Effector memory CD4-positive, alpha-beta T cell (primary cell): ENCODE measurements around the gene VSTM4.

Source experiments
- DNase-seq, 3 donors: peaks; one replicate each; pipeline ENCODE4 v3.0.0-alpha.2; 2020
- H3K27ac ChIP-seq: 2 replicates; pipeline ENCODE4 v1.7.0; 2013; ENCODE audit warnings: mild to moderate bottlenecking, low read length, moderate library complexity; ENCODE audit not compliant: insufficient read depth, poor library complexity, severe bottlenecking
- H3K27me3 ChIP-seq: replicated peaks from 2 replicates; pipeline ENCODE4 v1.7.0; 2013; ENCODE audit warnings: mild to moderate bottlenecking, low read length; ENCODE audit not compliant: insufficient read depth, control insufficient read depth, poor library complexity, severe bottlenecking
- H3K36me3 ChIP-seq: 2 replicates; pipeline ENCODE4 v1.7.0; 2013; ENCODE audit warnings: mild to moderate bottlenecking, low read length, moderate library complexity; ENCODE audit not compliant: control insufficient read depth, insufficient read depth
- H3K4me1 ChIP-seq: 2 replicates; pipeline ENCODE4 v1.7.0; 2013; ENCODE audit warnings: low read length, mild to moderate bottlenecking; ENCODE audit not compliant: control insufficient read depth, insufficient read depth, poor library complexity, severe bottlenecking
- H3K4me3 ChIP-seq: 2 replicates; pipeline ENCODE4 v1.7.0; 2013; ENCODE audit warnings: low read length, low read depth, mild to moderate bottlenecking; ENCODE audit not compliant: insufficient read depth, poor library complexity, severe bottlenecking
- H3K9me3 ChIP-seq: 2 replicates; pipeline ENCODE4 v1.7.0; 2013; ENCODE audit warnings: mild to moderate bottlenecking, low read length, moderate library complexity; ENCODE audit not compliant: control insufficient read depth

VSTM4 gene

DNA sequence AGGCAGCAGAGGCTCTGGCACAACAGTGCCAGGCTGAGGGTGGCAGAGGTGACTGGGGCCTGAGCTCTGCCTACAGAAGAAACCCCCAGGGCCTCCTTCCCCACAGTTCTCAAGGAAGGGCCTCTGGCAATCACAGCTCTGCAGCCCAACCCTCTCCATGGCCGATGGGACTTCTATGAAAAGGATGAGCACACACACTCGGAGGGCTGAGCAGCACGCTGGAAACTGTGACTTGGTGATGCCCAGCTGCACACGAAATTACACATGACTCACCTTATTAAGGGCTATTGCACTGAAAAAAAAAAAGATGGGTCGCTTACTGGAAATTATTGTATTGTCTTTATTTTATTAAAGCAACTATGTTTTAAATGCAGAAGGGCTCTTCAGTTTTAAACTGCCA is 132.7 kb downstream of the VSTM4 start:
- H3K4me3 ChIP-seq = no peak overlapping the region
- DNase-seq = no peak
- H3K27me3 ChIP-seq = no peaks in the 10 kb centered on the region
- H3K4me1 ChIP-seq = no peaks in the 10 kb centered on the region
- H3K27ac ChIP-seq = no peak overlapping the region
- H3K9me3 ChIP-seq = no peaks in the 10 kb centered on the region
- no peaks in the 10 kb centered on the region for H3K36me3 ChIP-seq

GRCh38 chr10:48981310-48981907 is 133.9 kb downstream of the VSTM4 start:
- Histone ChIP-seq H3K36me3 (no peaks in the 10 kb centered on the region), H3K27ac (no peak overlapping the region), H3K27me3 (no peaks in the 10 kb centered on the region), H3K9me3 (no peaks in the 10 kb centered on the region), H3K4me3 (no peak overlapping the region), H3K4me1 (no peaks in the 10 kb centered on the region)
- peak in 1 of 3 donors; percentile 3 for DNase-seq

- Histone ChIP-seq H3K4me1 (no peaks in the 10 kb centered on the region), H3K9me3 (no peaks in the 10 kb centered on the region), H3K36me3 (no peaks in the 10 kb centered on the region), H3K4me3 (no peak overlapping the region), H3K27ac (no peak overlapping the region), H3K27me3 (no peaks in the 10 kb centered on the region)
- no peak for DNase-seq
These were observed 137.0 kb downstream of the VSTM4 start for GRCh38 chr10:48978318-48978717.

- H3K36me3 ChIP-seq = no peaks in the 10 kb centered on the region
- H3K27me3 ChIP-seq = no peaks in the 10 kb centered on the region
- H3K9me3 ChIP-seq = no peaks in the 10 kb centered on the region
- H3K4me3 ChIP-seq = no peak overlapping the region
- DNase-seq = no peak
- H3K4me1 ChIP-seq = no peaks in the 10 kb centered on the region
- H3K27ac ChIP-seq = no peak overlapping the region
These were observed 139.1 kb downstream of the VSTM4 start for GRCh38 chr10:48976196-48976595.

GRCh38 chr10:48974510-48975156 is 140.7 kb downstream of the VSTM4 start:
- Histone ChIP-seq H3K4me3 (no peak overlapping the region), H3K9me3 (no peaks in the 10 kb centered on the region), H3K27ac (no peak overlapping the region), H3K4me1 (no peaks in the 10 kb centered on the region), H3K36me3 (no peaks in the 10 kb centered on the region), H3K27me3 (no peaks in the 10 kb centered on the region)
- no peak for DNase-seq

GRCh38 chr10:48973065-48973464 is 142.3 kb downstream of the VSTM4 start:
- no peak overlapping the region for H3K4me3 ChIP-seq
- H3K27me3 ChIP-seq = no peaks in the 10 kb centered on the region
- no peaks in the 10 kb centered on the region for H3K9me3 ChIP-seq
- H3K4me1 ChIP-seq = no peaks in the 10 kb centered on the region
- DNase-seq = no peak
- no peak overlapping the region for H3K27ac ChIP-seq
- no peaks in the 10 kb centered on the region for H3K36me3 ChIP-seq

- Histone ChIP-seq H3K4me1 (no peaks in the 10 kb centered on the region), H3K36me3 (no peaks in the 10 kb centered on the region), H3K4me3 (no peak overlapping the region), H3K27me3 (no peaks in the 10 kb centered on the region), H3K27ac (no peak overlapping the region), H3K9me3 (no peaks in the 10 kb centered on the region)
- DNase-seq = no peak
These were observed 144.7 kb downstream of the VSTM4 start for GRCh38 chr10:48970654-48971053.

- no peaks in the 10 kb centered on the region for H3K27me3 ChIP-seq
- DNase-seq = no peak
- no peak overlapping the region for H3K27ac ChIP-seq
- H3K4me3 ChIP-seq = no peak overlapping the region
- no peaks in the 10 kb centered on the region for H3K9me3 ChIP-seq
- H3K36me3 ChIP-seq = no peaks in the 10 kb centered on the region
- H3K4me1 ChIP-seq = no peaks in the 10 kb centered on the region
These were observed 145.3 kb downstream of the VSTM4 start for GRCh38 chr10:48970046-48970445.

DNA sequence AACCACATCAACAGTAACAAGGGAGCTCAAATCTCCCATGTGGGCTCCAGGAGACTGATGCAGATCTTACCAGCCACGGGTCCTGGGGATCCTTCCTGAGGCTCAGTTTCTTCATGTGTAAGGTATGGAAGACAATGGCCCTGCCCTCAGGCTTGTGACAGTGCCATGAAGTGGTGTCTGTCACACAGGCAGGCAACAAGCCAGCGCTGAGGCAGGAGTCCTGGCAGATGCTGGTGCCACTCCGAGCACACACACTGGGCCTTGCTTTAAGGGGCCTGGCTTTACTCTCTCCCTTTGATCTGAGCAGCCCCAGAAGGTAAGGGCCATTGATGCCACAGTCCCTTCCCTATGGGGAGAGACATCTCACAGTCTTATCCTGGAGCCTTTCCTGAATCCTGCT is 147.3 kb downstream of the VSTM4 start:
- no peaks in the 10 kb centered on the region for H3K27me3 ChIP-seq
- no peaks in the 10 kb centered on the region for H3K4me1 ChIP-seq
- no peak overlapping the region for H3K27ac ChIP-seq
- no peaks in the 10 kb centered on the region for H3K36me3 ChIP-seq
- H3K4me3 ChIP-seq = no peak overlapping the region
- no peak for DNase-seq
- H3K9me3 ChIP-seq = no peaks in the 10 kb centered on the region

DNA sequence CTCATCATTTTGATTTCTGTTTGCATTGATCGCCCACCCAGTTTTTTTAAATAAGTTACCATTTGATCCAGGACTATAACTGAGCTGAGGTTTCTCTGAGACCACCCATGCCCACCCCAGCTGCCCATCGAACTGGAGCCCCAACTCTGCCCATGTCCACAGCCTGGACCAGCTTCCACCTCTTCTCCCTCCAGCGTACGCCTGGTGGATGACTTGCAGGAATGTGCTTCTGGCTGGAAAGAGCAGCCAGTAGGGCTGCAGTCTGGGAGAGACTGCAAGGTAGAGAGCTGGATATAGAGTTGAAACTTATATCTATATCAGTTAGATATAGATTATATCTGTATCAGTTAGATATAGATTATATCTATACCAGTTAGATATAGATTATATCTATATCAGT is 149.9 kb downstream of the VSTM4 start:
- Histone ChIP-seq H3K4me1 (no peaks in the 10 kb centered on the region), H3K4me3 (no peak overlapping the region), H3K36me3 (no peaks in the 10 kb centered on the region), H3K9me3 (no peaks in the 10 kb centered on the region), H3K27me3 (no peaks in the 10 kb centered on the region), H3K27ac (no peak overlapping the region)
- no peak for DNase-seq
